Measurements from ENCODE around the gene VPS35.

DNA sequence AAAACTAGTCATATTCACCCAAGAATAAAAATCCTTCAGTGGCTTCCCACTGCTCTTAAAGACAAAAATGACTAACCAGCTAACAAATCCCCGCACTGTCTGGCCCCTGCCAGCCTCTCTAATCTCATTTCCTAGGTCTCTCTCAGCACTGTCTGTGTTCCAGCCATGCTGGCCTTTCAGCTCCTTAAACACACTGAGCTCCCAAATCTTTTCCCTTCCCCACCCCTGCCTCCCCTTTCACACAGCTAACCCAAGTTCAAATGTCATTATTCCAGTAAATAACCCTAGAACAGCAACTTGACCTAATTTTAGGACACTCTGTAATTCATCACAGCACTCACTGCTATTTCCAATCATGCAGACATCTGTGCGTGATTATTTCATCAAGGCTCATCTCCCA, 75.6 kb downstream of the VPS35 start:
- TF ChIP-seq, protein P1, sequence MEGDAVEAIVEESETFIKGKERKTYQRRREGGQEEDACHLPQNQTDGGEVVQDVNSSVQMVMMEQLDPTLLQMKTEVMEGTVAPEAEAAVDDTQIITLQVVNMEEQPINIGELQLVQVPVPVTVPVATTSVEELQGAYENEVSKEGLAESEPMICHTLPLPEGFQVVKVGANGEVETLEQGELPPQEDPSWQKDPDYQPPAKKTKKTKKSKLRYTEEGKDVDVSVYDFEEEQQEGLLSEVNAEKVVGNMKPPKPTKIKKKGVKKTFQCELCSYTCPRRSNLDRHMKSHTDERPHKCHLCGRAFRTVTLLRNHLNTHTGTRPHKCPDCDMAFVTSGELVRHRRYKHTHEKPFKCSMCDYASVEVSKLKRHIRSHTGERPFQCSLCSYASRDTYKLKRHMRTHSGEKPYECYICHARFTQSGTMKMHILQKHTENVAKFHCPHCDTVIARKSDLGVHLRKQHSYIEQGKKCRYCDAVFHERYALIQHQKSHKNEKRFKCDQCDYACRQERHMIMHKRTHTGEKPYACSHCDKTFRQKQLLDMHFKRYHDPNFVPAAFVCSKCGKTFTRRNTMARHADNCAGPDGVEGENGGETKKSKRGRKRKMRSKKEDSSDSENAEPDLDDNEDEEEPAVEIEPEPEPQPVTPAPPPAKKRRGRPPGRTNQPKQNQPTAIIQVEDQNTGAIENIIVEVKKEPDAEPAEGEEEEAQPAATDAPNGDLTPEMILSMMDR (IDR thresholded peaks at IDR 0.05): no peak
- TF ChIP-seq POLR2AphosphoS5 (IDR thresholded peaks at IDR 0.05): no peak
- TF ChIP-seq EP300 (IDR thresholded peaks at IDR 0.05): no peak
- TF ChIP-seq POLR2A (IDR thresholded peaks at IDR 0.05): no peak
